H9 (cell line): ENCODE data around the gene PRR3. TPM values are rescaled to one million over a fixed set of nuclear protein-coding genes. Genes with fewer than 3 reads are reported as not detected.

Experiments
- DNase-seq: peaks from one replicate; pipeline ENCODE4 v3.0.0-alpha.2; 2017
- H2AFZ ChIP-seq: one replicate; pipeline ENCODE4 v1.6.1; 2013; ENCODE audit warnings: mild to moderate bottlenecking, low read length, control low read depth, moderate library complexity
- H2AK5ac ChIP-seq: 2 replicates; pipeline ENCODE4 v1.6.1; 2013; ENCODE audit warnings: low read length, control low read depth, mixed read lengths; ENCODE audit not compliant: insufficient read length
- H2BK120ac ChIP-seq: one replicate; pipeline ENCODE4 v1.6.1; 2013; ENCODE audit warnings: low read depth, mild to moderate bottlenecking, low read length, control low read depth, inconsistent platforms; ENCODE audit not compliant: poor library complexity, severe bottlenecking
- H2BK12ac ChIP-seq: 2 replicates; pipeline ENCODE4 v1.6.1; 2013; ENCODE audit warnings: low read length, control low read depth, mixed read lengths, low read depth; ENCODE audit not compliant: insufficient read length
- H2BK15ac ChIP-seq: 2 replicates; pipeline ENCODE4 v1.6.1; 2013; ENCODE audit warnings: low read depth, low read length, control low read depth
- H2BK20ac ChIP-seq: one replicate; pipeline ENCODE4 v1.6.1; 2013; ENCODE audit warnings: low read depth, mild to moderate bottlenecking, low read length, control low read depth, inconsistent platforms; ENCODE audit not compliant: poor library complexity, severe bottlenecking
- H2BK5ac ChIP-seq: 2 replicates; pipeline ENCODE4 v1.6.1; 2013; ENCODE audit warnings: low read length, control low read depth, mixed read lengths; ENCODE audit not compliant: insufficient read length
- H3K14ac ChIP-seq: 2 replicates; pipeline ENCODE4 v1.6.1; 2013; ENCODE audit warnings: low read length, control low read depth; ENCODE audit not compliant: insufficient read depth
- H3K18ac ChIP-seq: 2 replicates; pipeline ENCODE4 v1.6.1; 2013; ENCODE audit warnings: low read depth, mild to moderate bottlenecking, mixed read lengths, low read length, control low read depth; ENCODE audit not compliant: insufficient read length
- H3K23ac ChIP-seq: 2 replicates; pipeline ENCODE4 v1.6.1; 2013; ENCODE audit warnings: low read length, control low read depth, mixed read lengths, low read depth; ENCODE audit not compliant: insufficient read length
- H3K23me2 ChIP-seq: 2 replicates; pipeline ENCODE4 v1.6.1; 2013; ENCODE audit warnings: low read depth, mild to moderate bottlenecking, mixed read lengths, low read length, control low read depth; ENCODE audit not compliant: insufficient read length, poor library complexity, severe bottlenecking
- H3K27ac ChIP-seq: 2 replicates; pipeline ENCODE4 v1.5.1; 2013; ENCODE audit warnings: low read length, control low read depth, mixed read lengths, low read depth; ENCODE audit not compliant: insufficient read length
- H3K27me3 ChIP-seq: 2 replicates; pipeline ENCODE4 v1.6.1; 2013; ENCODE audit warnings: low read length, control low read depth, inconsistent platforms; ENCODE audit not compliant: insufficient read depth
- H3K4ac ChIP-seq: 2 replicates; pipeline ENCODE4 v1.6.1; 2013; ENCODE audit warnings: low read depth, mild to moderate bottlenecking, control low read depth, inconsistent platforms, low read length, moderate library complexity
- H3K4me1 ChIP-seq: 2 replicates; pipeline ENCODE4 v1.6.1; 2013; ENCODE audit warnings: low read length, control low read depth, inconsistent platforms; ENCODE audit not compliant: insufficient read depth
- H3K4me2 ChIP-seq: 2 replicates; pipeline ENCODE4 v1.6.1; 2013; ENCODE audit warnings: low read length, control low read depth, mixed read lengths; ENCODE audit not compliant: insufficient read length, insufficient read depth
- H3K56ac ChIP-seq: 2 replicates; pipeline ENCODE4 v1.6.1; 2013; ENCODE audit warnings: low read depth, mild to moderate bottlenecking, mixed read lengths, low read length, control low read depth; ENCODE audit not compliant: insufficient read length
- H3K79me1 ChIP-seq: 2 replicates; pipeline ENCODE4 v1.6.1; 2013; ENCODE audit warnings: low read depth, mild to moderate bottlenecking, moderate library complexity, low read length, control low read depth, inconsistent platforms; ENCODE audit not compliant: insufficient read depth, poor library complexity, severe bottlenecking
- H3K79me2 ChIP-seq: 2 replicates; pipeline ENCODE4 v1.6.1; 2013; ENCODE audit warnings: low read length, control low read depth, inconsistent platforms; ENCODE audit not compliant: insufficient read depth
- H3K9ac ChIP-seq: 2 replicates; pipeline ENCODE4 v1.6.1; 2013; ENCODE audit warnings: low read length, control low read depth, mixed read lengths; ENCODE audit not compliant: insufficient read length; ENCODE audit errors: extremely low read depth
- H3K9me3 ChIP-seq: one replicate; pipeline ENCODE4 v1.6.1; 2013; ENCODE audit warnings: low read depth, low read length, inconsistent platforms; ENCODE audit not compliant: control insufficient read depth
- H3T11ph ChIP-seq: one replicate; pipeline ENCODE4 v1.6.1; 2013; ENCODE audit warnings: mild to moderate bottlenecking, low read length, control low read depth, inconsistent platforms
- H4K20me1 ChIP-seq: one replicate; pipeline ENCODE4 v1.6.1; 2013; ENCODE audit not compliant: control insufficient read depth, insufficient read length, insufficient read depth
- H4K5ac ChIP-seq: 2 replicates; pipeline ENCODE4 v1.6.1; 2013; ENCODE audit warnings: low read depth, mild to moderate bottlenecking, mixed read lengths, low read length, control low read depth; ENCODE audit not compliant: insufficient read length
- H4K8ac ChIP-seq: replicated peaks from 2 replicates; pipeline ENCODE4 v1.6.1; 2013; ENCODE audit warnings: low read length, control low read depth, mixed read lengths, low read depth; ENCODE audit not compliant: insufficient read length
- H4K91ac ChIP-seq: 2 replicates; pipeline ENCODE4 v1.6.1; 2013; ENCODE audit warnings: low read depth, mild to moderate bottlenecking, moderate library complexity, mixed read lengths, low read length, control low read depth; ENCODE audit not compliant: insufficient read length
- H3K27ac Mint-ChIP-seq, 3 experiments: 2 replicates in 2 of 3; 3 replicates in 1 of 3; pipeline ENCODE4 v1.8.0; 2020 to 2021; ENCODE audit warnings: mixed read lengths in 3 of 3, mild to moderate bottlenecking in 1 of 3, moderate library complexity in 1 of 3
- H3K27me3 Mint-ChIP-seq: 2 replicates; pipeline ENCODE4 v1.8.0; 2021; ENCODE audit warnings: low read depth, mild to moderate bottlenecking, moderate library complexity, mixed read lengths
- H3K36me3 Mint-ChIP-seq, 3 experiments: 2 replicates in 2 of 3; 3 replicates in 1 of 3; pipeline ENCODE4 v1.8.0; 2020 to 2021; ENCODE audit warnings: low read depth in 3 of 3, mixed read lengths in 3 of 3; ENCODE audit not compliant: insufficient read depth in 1 of 3
- H3K4me1 Mint-ChIP-seq, 2 experiments: 2 replicates each; pipeline ENCODE4 v1.8.0; 2020; ENCODE audit warnings: mixed read lengths in 2 of 2
- H3K4me3 Mint-ChIP-seq, 2 experiments: 2 replicates in 1 of 2; 3 replicates in 1 of 2; pipeline ENCODE4 v1.8.0; 2020 to 2021; ENCODE audit warnings: mild to moderate bottlenecking in 2 of 2, mixed read lengths in 2 of 2, moderate library complexity in 1 of 2
- H3K9me3 Mint-ChIP-seq, 2 experiments: 2 replicates in 1 of 2; 3 replicates in 1 of 2; pipeline ENCODE4 v1.8.0; 2020; ENCODE audit warnings: mild to moderate bottlenecking in 2 of 2, mixed read lengths in 2 of 2, moderate library complexity in 1 of 2
- CTCF ChIP-seq: fragments of 200-600 bp; sonication (generic); conservative IDR thresholded peaks from 3 replicates; pipeline ENCODE4 v1.8.0; 2021; ENCODE audit warnings: antibody characterized with exemption, mild to moderate bottlenecking
- WGBS: extraction: QIAGEN DNeasy Blood & Tissue Kit; methylation state at CpG from one replicate; pipeline ENCODE4 v1.1.7; 2013; ENCODE audit warnings: missing lambda C conversion rate, low lambda C conversion rate, mixed read lengths; ENCODE audit not compliant: insufficient read length; ENCODE audit errors: extremely low coverage; 5-methylcytosine and 5-hydroxymethylcytosine counted together
- total RNA-seq: library from RNA; stranded (reverse); gene quantifications from 2 replicates; pipeline ENCODE4 v1.2.1, GENCODE V29; 2021

Gene PRR3
- total RNA-seq, 1 experiment from 2014 or later: 17.0 TPM

GRCh38 chr6:30571762-30572082 is 14.6 kb downstream of the PRR3 start:
- Histone ChIP-seq H3K4me1 (no peaks in the 10 kb centered on the region), H3K4ac (no peak overlapping the region), H2AFZ (no peak overlapping the region), H2BK120ac (no peak overlapping the region), H2BK5ac (no peak overlapping the region), H3K27ac (peak overlapping the region; percentile 35), H4K5ac (no peak overlapping the region), H2BK20ac (no peak overlapping the region), H3K27me3 (no peaks in the 10 kb centered on the region), H3K23ac (no peak overlapping the region), H2BK15ac (no peak overlapping the region), H3K4me2 (peak overlapping the region; percentile 84), H3K9me3 (no peaks in the 10 kb centered on the region), H4K8ac (no peak overlapping the region), H3K79me1 (peaks cover 17% of the 10 kb centered on the region), H3T11ph (no peak overlapping the region), H3K79me2 (peaks cover 28% of the 10 kb centered on the region; the same call in 1 of the 2 replicates), H3K18ac (no peak overlapping the region), H2BK12ac (no peak overlapping the region), H3K56ac (no peak overlapping the region), H3K9ac (peak overlapping the region; percentile 98), H4K91ac (no peak overlapping the region), H3K23me2 (peaks cover 6% of the 10 kb centered on the region), H2AK5ac (no peak overlapping the region), H4K20me1 (no peaks in the 10 kb centered on the region), H3K14ac (no peak overlapping the region)
- DNase-seq: no peak
- TF ChIP-seq CTCF: no peak
- no CpG with 5 or more reads among the region's 8 CpGs for WGBS
- H3K27ac Mint-ChIP-seq: peak overlapping the region; percentile 98 to 99 (median 98)
- H3K9me3 Mint-ChIP-seq: no peaks in the 10 kb centered on the region; a peak in 1 of 5 replicates
- H3K36me3 Mint-ChIP-seq: peaks cover 4 to 12% (median 9%) of the 10 kb centered on the region in 3 experiments; a peak in 6 of 7 replicates
- peaks cover 10% of the 10 kb centered on the region for H3K27me3 Mint-ChIP-seq
- peaks cover 26 to 28% of the 10 kb centered on the region in 2 experiments for H3K4me1 Mint-ChIP-seq
- peak overlapping the region; percentile 99 for H3K4me3 Mint-ChIP-seq
